ENCODE data around the gene CUL1.

Gene CUL1

GRCh38 chr7:148787571-148788295 is 89.0 kb downstream of the CUL1 start:
- Histone ChIP-seq H3K27ac (ENCODE audit: low read length) (no peak overlapping the region), H3K36me3 (ENCODE audit: insufficient read depth, low read length) (peaks cover 95% of the 10 kb centered on the region), H3K9me3 (ENCODE audit: insufficient read depth, low read length, severe bottlenecking) (no peaks in the 10 kb centered on the region), H3K4me2 (ENCODE audit: insufficient read depth, low read length) (no peak overlapping the region), H3K27me3 (ENCODE audit: insufficient read depth, low read length, poor library complexity) (no peaks in the 10 kb centered on the region), H3K9ac (ENCODE audit: low read depth, low read length) (no peak overlapping the region), H4K20me1 (ENCODE audit: insufficient read depth, low read length) (peaks cover 2% of the 10 kb centered on the region; the same call in 1 of the 2 replicates), H3K4me1 (ENCODE audit: insufficient read depth, low read length) (no peaks in the 10 kb centered on the region), H3K4me3 (ENCODE audit: low read depth in 1 of 2, low read length in 2 of 2) (no peak overlapping the region), H2AFZ (ENCODE audit: low read depth, low read length) (no peak overlapping the region), H3K79me2 (ENCODE audit: insufficient read depth, low read length) (no peaks in the 10 kb centered on the region)
- no peak for DNase-seq
- ATAC-seq (ENCODE audit: insufficient read depth, low read depth): no peak
- TF ChIP-seq EZH2 (IDR thresholded peaks at IDR 0.05; ENCODE audit: borderline replicate concordance, low read depth, low read length, severe bottlenecking): no peak

DNA sequence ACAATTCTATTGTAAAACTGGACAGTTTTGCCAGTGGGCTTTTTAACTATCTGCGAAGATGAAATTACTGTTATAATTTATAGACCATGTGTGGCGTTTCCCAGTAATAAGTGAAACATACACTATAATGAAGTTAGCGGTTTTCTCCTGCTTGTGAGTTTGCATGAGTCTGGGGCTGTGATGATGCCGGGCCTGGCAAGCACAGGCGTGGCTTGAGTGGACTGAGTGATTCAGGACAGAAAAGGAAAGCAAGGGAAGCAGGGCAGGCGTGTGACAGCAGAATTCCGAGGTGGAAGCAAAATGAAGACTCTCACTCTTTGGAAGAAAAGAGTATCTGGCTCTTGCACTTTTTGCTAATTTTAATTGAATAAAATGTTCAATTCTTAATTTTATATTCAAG is 90.5 kb downstream of the CUL1 start:
- Histone ChIP-seq H3K79me2 (ENCODE audit: insufficient read depth, low read length) (0 out of 2 replicates have a peak, but pooled peaks cover 2% of the 10 kb centered on the region), H3K27ac (ENCODE audit: low read length) (no peak overlapping the region), H3K4me3 (ENCODE audit: low read depth in 1 of 2, low read length in 2 of 2) (no peak overlapping the region), H3K9me3 (ENCODE audit: insufficient read depth, low read length, severe bottlenecking) (no peaks in the 10 kb centered on the region), H3K9ac (ENCODE audit: low read depth, low read length) (no peak overlapping the region), H4K20me1 (ENCODE audit: insufficient read depth, low read length) (0 out of 2 replicates have a peak, but pooled peaks cover 2% of the 10 kb centered on the region), H3K27me3 (ENCODE audit: insufficient read depth, low read length, poor library complexity) (no peaks in the 10 kb centered on the region), H3K4me2 (ENCODE audit: insufficient read depth, low read length) (no peak overlapping the region), H3K4me1 (ENCODE audit: insufficient read depth, low read length) (no peaks in the 10 kb centered on the region), H3K36me3 (ENCODE audit: insufficient read depth, low read length) (peaks cover 95% of the 10 kb centered on the region), H2AFZ (ENCODE audit: low read depth, low read length) (no peak overlapping the region)
- ATAC-seq (ENCODE audit: insufficient read depth, low read depth) (no peak), DNase-seq (no peak)
- TF ChIP-seq EZH2 (IDR thresholded peaks at IDR 0.05; ENCODE audit: borderline replicate concordance, low read depth, low read length, severe bottlenecking): no peak
- TF ChIP-seq CTCF (IDR thresholded peaks at IDR 0.05; ENCODE audit: borderline replicate concordance, extremely low read depth, low read length, poor library complexity, severe bottlenecking): no peak

GRCh38 chr7:148790131-148790726 is 91.5 kb downstream of the CUL1 start:
- H3K27ac ChIP-seq (ENCODE audit: low read length): no peak overlapping the region
- H3K79me2 ChIP-seq (ENCODE audit: insufficient read depth, low read length): 0 out of 2 replicates have a peak, but pooled peaks cover 2% of the 10 kb centered on the region
- H3K9me3 ChIP-seq (ENCODE audit: insufficient read depth, low read length, severe bottlenecking): no peaks in the 10 kb centered on the region
- H3K9ac ChIP-seq (ENCODE audit: low read depth, low read length): no peak overlapping the region
- no peaks in the 10 kb centered on the region for H3K4me1 ChIP-seq (ENCODE audit: insufficient read depth, low read length)
- DNase-seq (no peak), ATAC-seq (ENCODE audit: insufficient read depth, low read depth) (0 out of 3 replicates have a peak, but pooled peaks have one; percentile 24)
- TF ChIP-seq EZH2 (IDR thresholded peaks at IDR 0.05; ENCODE audit: borderline replicate concordance, low read depth, low read length, severe bottlenecking) (no peak), CTCF (IDR thresholded peaks at IDR 0.05; ENCODE audit: borderline replicate concordance, extremely low read depth, low read length, poor library complexity, severe bottlenecking) (no peak)
- no peak overlapping the region for H3K4me3 ChIP-seq (ENCODE audit: low read depth in 1 of 2, low read length in 2 of 2)
- H3K27me3 ChIP-seq (ENCODE audit: insufficient read depth, low read length, poor library complexity): no peaks in the 10 kb centered on the region
- H3K36me3 ChIP-seq (ENCODE audit: insufficient read depth, low read length): peaks cover 96% of the 10 kb centered on the region
- H4K20me1 ChIP-seq (ENCODE audit: insufficient read depth, low read length): 0 out of 2 replicates have a peak, but pooled peaks cover 2% of the 10 kb centered on the region
- H2AFZ ChIP-seq (ENCODE audit: low read depth, low read length): no peak overlapping the region
- H3K4me2 ChIP-seq (ENCODE audit: insufficient read depth, low read length): no peak overlapping the region

DNA sequence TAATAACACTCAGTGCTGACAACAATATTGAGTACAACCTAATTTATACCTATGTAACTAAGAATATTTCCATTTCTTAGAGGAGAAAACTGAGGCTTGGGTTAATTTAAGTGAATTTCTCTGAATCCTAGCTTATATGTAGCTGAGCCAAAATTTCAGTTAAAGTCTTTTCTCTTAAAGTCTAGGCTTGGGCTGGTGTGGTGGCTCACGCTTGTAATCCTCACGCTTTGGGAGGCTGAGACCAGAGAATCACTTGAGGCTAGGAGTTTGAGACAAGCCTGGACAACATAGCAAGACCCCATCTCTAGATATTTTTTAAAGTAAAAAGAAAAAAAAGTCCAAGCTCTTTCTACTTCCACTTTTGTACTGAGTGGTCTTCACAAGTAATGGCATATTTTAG is 92.1 kb downstream of the CUL1 start:
- peaks cover 94% of the 10 kb centered on the region for H3K36me3 ChIP-seq (ENCODE audit: insufficient read depth, low read length)
- no peak for ATAC-seq (ENCODE audit: insufficient read depth, low read depth)

More for the DNA sequence above, 92.1 kb downstream of the CUL1 start:
- Histone ChIP-seq H3K4me1 (ENCODE audit: insufficient read depth, low read length) (no peaks in the 10 kb centered on the region), H3K79me2 (ENCODE audit: insufficient read depth, low read length) (0 out of 2 replicates have a peak, but pooled peaks cover 2% of the 10 kb centered on the region), H3K9ac (ENCODE audit: low read depth, low read length) (no peak overlapping the region), H3K9me3 (ENCODE audit: insufficient read depth, low read length, severe bottlenecking) (no peaks in the 10 kb centered on the region), H3K4me2 (ENCODE audit: insufficient read depth, low read length) (no peak overlapping the region), H4K20me1 (ENCODE audit: insufficient read depth, low read length) (0 out of 2 replicates have a peak, but pooled peaks cover 2% of the 10 kb centered on the region), H2AFZ (ENCODE audit: low read depth, low read length) (no peak overlapping the region), H3K4me3 (ENCODE audit: low read depth in 1 of 2, low read length in 2 of 2) (no peak overlapping the region), H3K27ac (ENCODE audit: low read length) (no peak overlapping the region), H3K27me3 (ENCODE audit: insufficient read depth, low read length, poor library complexity) (no peaks in the 10 kb centered on the region)
- DNase-seq: no peak
- no peak for TF ChIP-seq EZH2 (IDR thresholded peaks at IDR 0.05; ENCODE audit: borderline replicate concordance, low read depth, low read length, severe bottlenecking)

All from DND-41 (cell line).